GM19043 (cell line): Measurements from ENCODE around the gene TRIOBP.

ENCODE experiments used
- ATAC-seq: cut with Tn5 transposase; IDR thresholded peaks from one replicate; pipeline ENCODE4 v1.9.1; 2021; ENCODE audit warnings: low read depth; ENCODE audit not compliant: unreplicated experiment

Gene TRIOBP

DNA sequence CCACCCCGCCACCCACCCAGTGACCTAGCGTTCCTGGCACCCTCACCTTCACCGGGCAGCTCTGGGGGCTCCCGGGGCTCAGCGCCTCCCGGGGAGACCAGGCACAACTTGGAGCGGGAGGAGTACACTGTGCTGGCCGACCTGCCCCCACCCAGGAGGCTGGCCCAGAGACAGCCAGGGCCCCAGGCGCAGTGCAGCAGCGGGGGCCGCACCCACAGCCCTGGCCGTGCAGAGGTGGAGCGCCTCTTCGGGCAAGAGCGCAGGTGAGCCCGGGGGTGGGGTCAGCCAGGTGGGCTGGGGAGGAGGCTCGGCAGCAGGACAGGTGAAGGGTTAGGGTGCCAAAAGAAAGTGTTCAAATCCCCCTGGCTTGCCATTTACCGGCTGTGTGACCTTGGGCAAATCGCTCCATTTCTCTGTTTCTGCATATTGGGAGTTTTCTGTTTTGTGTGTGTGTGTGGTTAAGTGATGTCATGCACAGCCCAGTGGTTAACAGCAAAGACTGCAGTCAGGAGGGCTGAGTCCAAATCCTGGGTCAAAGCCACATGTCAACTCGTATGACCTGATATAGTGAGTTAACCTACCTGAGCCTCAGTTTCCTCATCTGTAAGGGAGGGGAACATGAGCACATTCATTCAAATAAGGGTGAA lies 29.5 kb downstream of the TRIOBP start:
- no peak for ATAC-seq

GRCh38 chr22:37728620-37729019 lies 31.8 kb downstream of the TRIOBP start:
- no peak for ATAC-seq

DNA sequence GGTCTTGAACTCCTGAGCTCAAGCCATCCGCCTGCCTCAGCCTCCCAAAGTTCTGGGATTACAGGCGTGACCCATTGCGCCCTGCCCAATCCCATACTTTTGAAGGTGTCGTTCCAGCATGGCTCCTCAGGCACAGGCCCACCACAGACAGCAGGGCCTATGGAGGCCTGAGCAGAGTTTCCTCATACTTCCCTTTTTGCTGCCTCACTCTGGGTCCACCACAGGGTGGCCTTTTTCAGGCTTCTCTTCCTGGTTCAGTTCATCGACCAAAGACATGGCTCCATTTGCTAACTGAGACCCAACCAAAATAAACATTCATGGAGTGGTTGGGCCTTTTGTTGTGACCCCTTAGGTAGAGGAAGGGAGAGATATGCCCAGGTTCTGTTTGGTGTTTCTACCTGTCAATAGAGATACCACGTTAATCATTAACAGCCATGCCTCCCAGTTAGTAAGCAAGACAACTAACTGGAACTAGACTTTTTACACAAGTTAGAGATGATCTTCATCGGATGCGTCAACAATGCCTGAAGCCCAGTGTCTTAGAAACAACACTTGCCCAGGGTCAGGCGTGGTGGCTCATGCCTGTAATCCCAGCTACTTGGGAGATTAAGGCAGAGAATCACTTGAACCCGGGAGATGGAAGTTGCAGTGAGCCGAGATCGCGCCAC lies 35.1 kb downstream of the TRIOBP start:
- ATAC-seq, result no peak

DNA sequence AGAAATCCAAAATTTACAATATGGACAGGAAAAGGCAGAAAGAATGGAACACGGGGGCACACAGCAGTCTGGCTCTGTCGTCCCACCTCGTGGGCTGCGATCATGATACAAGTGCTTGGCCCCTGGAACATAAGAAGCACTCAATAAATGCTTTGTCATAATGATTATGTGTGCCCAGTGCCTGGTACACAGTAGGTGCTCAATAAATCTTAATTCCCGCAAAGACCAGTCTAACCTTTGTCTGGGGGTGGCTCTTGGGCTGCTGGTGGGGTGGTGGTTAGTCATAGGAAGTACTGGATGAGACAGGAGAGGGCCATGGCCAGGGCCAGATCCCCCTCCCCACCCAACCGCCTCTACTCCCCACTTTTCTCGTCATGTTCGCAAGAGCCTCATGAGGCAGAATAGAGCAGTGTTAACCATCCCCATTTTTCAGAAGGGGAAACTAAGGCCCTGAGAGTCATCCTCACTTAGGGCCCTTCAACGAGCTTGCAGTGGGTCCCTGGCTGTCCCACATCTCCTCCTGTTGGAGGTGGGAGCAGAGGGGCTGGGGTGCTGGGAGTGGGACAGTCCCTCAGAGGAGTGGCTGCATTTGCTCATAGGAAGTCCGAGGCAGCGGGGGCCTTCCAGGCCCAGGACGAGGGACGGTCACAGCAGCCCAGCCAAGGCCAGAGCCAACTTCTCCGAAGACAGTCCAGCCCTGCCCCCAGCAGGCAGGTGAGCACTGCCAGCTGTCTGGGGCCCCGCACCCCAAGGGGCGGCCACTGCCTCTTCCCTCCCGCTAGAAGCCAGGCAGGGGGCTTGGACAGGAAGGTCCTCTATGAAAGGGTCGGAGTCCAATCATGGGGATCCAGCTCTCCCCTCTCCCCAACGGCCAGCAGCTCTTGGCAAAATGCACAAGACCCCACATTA lies 36.1 kb downstream of the TRIOBP start:
- no peak for ATAC-seq

DNA sequence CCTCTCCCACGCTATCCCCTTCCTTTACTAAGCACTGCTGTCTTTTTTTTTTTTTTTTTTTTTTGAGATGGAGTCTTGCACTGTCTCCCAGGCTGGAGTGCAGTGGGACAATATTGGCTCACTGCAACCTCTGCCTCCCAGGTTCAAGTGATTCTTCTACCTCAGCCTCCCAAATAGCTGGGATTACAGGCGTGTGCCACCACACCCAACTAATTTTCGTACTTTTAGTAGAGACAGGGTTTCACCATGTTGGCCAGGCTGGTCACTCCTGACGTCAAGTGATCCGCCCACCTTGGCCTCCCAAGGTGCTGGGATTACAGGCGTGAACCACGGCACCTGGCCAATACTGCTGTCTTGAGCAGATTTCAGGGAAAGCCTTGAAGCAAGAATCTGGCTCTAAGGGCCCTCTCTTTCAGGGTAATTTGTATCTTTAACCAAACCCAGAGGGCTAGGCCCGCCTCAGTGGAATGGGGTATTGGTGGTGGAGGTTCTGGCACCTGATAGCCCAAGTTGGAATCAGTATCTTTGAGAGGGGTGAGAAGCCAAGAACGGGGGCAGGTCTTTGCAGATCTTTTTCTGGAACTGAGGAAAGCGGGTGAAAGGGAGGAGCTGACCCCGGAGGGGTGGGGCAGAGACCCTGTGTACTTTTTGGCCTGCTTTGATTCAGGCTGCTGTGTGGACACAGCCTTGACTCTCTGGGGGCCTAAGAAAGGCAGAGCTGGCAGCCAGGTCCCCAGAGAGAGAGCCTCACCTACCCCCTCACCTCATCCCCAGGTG lies 37.0 kb downstream of the TRIOBP start:
- ATAC-seq, result no peak

DNA sequence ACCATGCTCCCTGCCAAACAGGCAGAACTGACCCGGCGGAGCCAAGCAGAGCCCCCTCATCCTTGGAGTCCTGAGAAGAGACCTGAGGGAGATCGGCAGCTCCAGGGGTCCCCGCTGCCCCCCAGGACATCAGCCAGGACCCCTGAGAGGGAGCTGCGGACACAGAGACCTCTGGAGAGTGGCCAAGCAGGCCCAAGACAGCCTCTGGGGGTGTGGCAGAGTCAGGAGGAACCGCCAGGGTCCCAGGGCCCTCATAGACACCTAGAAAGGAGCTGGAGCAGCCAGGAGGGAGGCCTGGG lies 37.5 kb downstream of the TRIOBP start:
- ATAC-seq, result no peak

- ATAC-seq, result no peak
Observed at GRCh38 chr22:37734964-37735451, 38.2 kb downstream of the TRIOBP start.

GRCh38 chr22:37739035-37739434 lies 42.2 kb downstream of the TRIOBP start:
- no peak for ATAC-seq

DNA sequence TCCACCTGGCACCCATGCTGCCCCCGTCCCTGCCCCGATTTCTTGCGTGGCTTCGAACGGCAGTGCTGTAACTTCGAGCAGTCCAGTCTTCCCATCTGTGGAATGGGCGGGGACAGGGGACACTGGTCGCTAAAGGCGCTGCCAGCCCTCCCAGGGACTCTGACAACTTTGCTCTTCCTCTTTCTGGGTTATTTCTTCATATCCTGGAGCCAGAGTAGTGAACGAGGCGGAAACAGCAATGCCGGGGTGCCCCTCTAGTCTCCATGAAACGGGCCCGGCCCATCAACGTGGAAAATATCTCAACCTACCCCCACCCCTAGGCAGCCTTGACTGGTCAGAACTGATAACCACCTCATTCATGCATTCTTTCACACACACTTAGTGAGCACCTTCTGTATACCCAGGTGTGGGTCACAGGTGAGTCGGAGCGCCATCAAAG lies 42.8 kb downstream of the TRIOBP start:
- no peak for ATAC-seq

DNA sequence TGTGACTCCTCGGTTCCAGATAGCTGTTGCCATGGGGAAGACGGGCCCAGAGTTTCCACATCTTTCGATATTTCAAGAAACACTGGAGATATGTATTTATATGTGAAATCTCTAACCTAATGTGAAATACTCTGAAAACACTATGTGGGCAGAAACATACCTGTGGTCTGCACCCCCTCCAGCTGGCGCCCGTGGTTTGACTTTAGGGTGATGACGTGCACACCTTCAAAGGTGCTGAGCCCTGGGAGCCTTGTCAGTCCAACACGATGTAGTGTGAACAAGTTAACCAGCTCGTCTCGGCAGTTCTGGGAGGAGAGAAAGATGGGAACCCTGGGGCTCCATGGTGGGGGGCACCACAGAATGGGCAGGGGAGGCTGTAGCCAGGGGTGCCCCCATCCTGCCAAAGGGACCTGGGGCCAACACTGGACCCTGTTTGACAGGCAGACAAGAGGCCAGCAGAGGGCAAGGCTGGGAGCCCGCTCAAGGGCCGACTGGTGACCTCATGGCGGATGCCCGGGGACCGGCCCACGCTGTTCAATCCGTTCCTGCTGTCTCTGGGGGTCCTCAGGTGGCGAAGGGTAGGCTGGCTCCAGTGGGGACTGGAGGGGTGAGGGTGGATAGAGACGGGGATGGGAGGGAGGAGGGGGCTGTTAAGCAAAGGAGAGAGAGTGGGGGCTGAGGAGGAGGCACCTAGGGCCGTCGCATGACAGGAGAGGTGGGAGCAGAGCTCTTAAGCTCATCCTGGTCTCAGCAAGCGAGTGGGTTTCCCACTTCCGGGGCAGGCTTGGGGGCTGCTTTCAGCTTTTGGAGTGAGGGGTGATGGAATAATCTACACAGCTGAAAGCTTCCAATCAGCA lies 43.8 kb downstream of the TRIOBP start:
- no peak for ATAC-seq

DNA sequence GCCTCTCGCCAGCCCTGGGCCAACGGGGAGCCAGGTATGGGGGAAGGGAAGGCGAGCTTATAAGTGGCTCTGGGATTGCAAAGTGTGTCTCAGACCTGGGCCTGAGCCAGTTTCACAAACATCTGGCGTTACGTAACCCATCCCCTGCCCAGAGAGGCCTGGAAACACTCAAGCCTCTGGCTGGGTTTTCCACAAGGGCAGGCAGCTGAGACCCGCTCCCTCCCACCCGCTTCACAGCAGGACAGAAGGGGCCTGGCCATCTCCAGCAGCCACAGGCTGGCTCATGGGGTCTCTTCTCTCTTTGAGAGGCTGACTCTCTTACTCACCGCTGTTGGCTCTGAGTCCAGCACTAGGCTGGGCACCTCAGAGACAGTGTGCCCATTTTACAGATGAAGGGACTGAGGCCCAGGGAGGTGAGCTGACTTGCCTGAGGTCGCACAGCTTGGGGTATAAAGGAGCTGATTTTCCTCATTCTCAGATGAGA lies 44.5 kb downstream of the TRIOBP start:
- ATAC-seq, result no peak

DNA sequence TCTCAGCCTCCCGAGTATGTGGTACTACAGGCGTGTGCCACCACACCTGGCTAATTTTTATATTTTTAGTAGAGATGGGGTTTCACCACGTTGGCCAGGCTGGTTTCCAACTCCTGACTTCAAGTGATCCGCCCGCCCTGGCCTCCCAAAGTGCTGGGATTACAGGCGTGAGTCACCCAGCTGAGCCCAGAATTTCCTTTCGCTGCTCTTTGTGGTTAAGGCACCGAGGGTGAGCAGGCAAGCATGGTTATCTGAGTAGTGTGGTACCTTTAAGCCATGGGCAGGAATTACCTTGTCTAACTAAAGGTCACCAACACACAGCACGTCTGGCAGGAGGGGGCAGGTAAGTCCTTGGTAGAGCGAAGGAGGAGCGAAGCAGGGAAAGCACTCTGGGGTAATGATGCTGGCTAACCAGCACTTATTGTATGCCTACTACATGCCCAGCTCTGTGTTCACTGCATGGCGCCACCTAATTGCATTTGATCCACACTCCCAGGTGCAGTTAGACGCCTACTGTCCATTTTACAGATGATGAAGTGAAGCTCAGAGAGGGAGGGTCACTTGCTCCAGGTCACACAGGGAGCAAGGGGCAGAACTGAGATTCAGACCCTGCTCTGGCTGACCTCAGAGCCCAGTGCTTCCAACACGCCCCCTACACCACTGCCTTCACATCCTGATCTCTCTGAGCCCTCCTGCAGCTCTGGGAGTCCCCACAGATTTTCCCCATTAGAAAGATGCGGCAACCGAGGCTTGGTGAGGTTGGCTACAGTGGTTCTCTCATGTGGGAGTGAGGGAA lies 45.7 kb downstream of the TRIOBP start:
- no peak for ATAC-seq

GRCh38 chr22:37744589-37744988 lies 47.7 kb downstream of the TRIOBP start:
- no peak for ATAC-seq

DNA sequence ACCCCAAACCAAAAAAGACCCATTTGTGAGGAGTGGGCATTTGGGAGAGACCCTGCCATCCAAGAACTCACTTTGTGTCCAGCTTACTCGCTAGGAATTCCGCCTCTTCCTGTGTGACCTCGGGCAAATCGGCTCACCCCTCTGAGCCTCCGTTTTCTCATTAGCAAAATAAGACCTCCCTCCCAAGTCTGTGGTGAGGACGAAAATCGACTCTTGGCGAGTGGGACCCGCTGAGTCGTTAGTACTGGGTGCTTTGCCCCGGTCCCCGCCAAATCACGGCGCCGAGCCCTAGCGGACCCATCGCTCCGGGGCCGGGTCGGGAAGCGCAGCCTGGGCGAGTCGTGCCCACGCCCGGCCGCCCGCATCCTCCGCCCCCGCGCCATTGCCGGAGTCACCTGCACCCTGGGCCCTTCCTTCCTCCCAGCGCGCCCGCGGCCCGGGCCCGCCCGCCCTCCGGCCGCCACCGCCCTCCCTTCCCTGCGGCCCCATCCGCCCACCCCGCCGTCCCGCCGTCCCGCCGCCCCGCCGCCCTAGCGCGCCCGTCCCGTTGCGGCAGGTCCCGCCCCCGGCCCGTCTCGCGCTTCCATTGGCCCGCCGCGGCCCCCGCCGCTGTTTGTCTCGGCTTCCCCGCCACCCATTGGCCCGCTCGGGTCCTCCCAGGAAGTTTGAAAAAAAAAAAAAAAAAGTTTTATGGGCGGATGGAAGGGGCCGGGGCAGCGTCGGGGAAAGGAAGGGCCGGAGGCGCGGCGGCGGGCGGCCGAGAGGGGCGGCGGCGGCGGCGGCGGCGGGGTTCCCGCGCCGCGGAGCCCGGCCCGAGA lies 48.9 kb downstream of the TRIOBP start:
- no peak for ATAC-seq

- ATAC-seq, result no peak
Observed at GRCh38 chr22:37746366-37747079, 49.7 kb downstream of the TRIOBP start.

DNA sequence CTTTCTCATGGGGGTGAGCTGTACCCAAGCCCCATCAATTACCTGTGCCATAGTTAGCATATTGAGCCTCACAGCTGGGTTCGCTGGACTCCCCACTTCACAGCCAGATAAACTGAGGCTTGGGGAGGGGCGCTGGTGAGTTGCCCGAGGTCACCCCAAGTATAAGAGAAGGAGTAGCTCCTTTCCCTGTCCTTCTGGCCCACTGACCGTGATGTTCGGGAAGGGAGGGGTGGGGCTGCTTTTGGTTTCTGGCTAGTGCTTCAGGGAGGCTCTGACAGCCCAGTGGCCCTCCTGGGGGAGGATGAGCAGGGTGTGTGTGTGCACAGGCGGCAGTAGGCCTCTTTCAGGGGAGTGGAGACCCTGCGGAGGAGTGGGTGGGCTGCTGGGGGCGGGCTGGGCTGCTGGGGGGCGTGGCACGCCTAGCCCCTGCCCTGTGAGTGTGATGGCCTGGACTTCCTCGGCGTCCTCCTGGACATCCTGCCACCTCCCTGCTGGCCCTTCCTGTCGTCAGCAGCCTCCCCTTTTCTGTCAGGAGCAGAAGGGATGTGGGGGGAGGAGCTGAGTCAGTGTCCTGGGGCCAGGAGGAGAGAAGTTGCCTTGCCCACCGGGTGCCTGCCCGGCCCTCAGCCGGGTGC lies 50.3 kb downstream of the TRIOBP start:
- no peak for ATAC-seq

DNA sequence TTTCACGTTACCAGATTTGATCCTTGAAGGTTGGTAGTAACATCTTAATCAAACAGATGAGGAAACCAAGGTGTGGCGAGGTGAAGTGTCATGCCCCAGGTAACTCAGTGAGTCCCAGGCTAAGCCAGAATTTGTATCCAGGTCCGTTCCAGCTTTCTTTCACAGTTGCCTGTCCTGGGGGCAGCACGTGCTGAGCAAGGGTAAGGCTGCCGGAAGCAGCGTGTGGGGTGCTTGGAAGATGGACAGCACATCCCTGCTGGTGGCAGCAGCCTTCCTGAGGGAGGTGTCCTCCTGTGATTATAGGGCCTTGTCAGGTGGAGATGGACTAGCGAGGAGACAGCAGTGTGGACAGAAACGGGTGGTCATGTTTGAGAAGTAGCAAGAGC lies 50.9 kb downstream of the TRIOBP start:
- ATAC-seq, result no peak
